Measurements from ENCODE around the gene CREB5.

- TF ChIP-seq POLR2AphosphoS5 (IDR thresholded peaks at IDR 0.05) = no peak
- no peak for TF ChIP-seq TAF1 (IDR thresholded peaks at IDR 0.05; ENCODE audit: low read depth)
Measured at GRCh38 chr7:28619256-28619655, 206.9 kb downstream of the CREB5 start.
